GM12892 (cell line): ENCODE results near the gene DEFB115. TPM values are rescaled to one million over a fixed set of nuclear protein-coding genes. Genes with fewer than 3 reads are reported as not detected.
"Not testable (repeated sequence)": the region's sequence is repeated elsewhere in the genome, so short reads cannot be mapped to it uniquely, and the experiment has no call there.

ENCODE experiments used
- DNase-seq: peaks from one replicate; pipeline ENCODE4 v3.0.0; 2011; ENCODE audit not compliant: insufficient read length
- FAIRE-seq: peaks from 2 replicates; lab custom pipeline; 2011; peaks lifted over from hg19 to GRCh38; lab: Jason Lieb, UNC
- POLR2A ChIP-seq: IDR thresholded peaks from 2 replicates; pipeline ENCODE4 v1.6.1; 2011; ENCODE audit warnings: low read depth, low read length, control low read depth
- POLR2AphosphoS5 ChIP-seq: IDR thresholded peaks from 2 replicates; pipeline ENCODE4 v1.6.1; 2011; ENCODE audit warnings: low read depth, low read length, control low read depth
- TAF1 ChIP-seq: IDR thresholded peaks from 2 replicates; pipeline ENCODE4 v1.6.1; 2011; ENCODE audit warnings: low read depth, mild to moderate bottlenecking, control low read depth, low read length, borderline replicate concordance
- polyA plus RNA-seq: library from polyadenylated mRNA; unstranded; fragments of >200 nt; gene quantifications from one replicate; pipeline ENCODE4 v1.2.1, GENCODE V29; 2012; ENCODE audit warnings: missing spikeins, inconsistent platforms; ENCODE audit not compliant: missing spikeins

DEFB115 gene
- not detected for polyA plus RNA-seq

GRCh38 chr20:31257364-31257763 lies at the start of gene DEFB115:
Gene DEFB115 (plus strand): TSS chr20:31257664. CDS start chr20:31257664, 0 bp downstream.
- TF ChIP-seq POLR2AphosphoS5: no peak
- no peak for TF ChIP-seq TAF1
- TF ChIP-seq POLR2A: no peak
- FAIRE-seq (no peak), DNase-seq (no peak)

GRCh38 chr20:31236953-31237352 lies 20.5 kb upstream of the DEFB115 start:
- DNase-seq (no peak), FAIRE-seq (no peak)
- TF ChIP-seq POLR2A (no peak), POLR2AphosphoS5 (no peak), TAF1 (no peak)

GRCh38 chr20:31237763-31238162 lies 19.7 kb upstream of the DEFB115 start:
- TF ChIP-seq POLR2A (no peak), POLR2AphosphoS5 (no peak), TAF1 (no peak)
- FAIRE-seq (no peak), DNase-seq (no peak)

GRCh38 chr20:31239139-31239538 lies 18.3 kb upstream of the DEFB115 start:
- FAIRE-seq (no peak), DNase-seq (no peak)
- TF ChIP-seq TAF1 (no peak), POLR2A (no peak), POLR2AphosphoS5 (no peak)

GRCh38 chr20:31256959-31257358 lies 505 bp upstream of the DEFB115 start:
- FAIRE-seq (no peak), DNase-seq (no peak)
- TF ChIP-seq POLR2AphosphoS5 (no peak), TAF1 (no peak), POLR2A (no peak)

- FAIRE-seq: no peak
- TF ChIP-seq POLR2AphosphoS5 (no peak), POLR2A (no peak), TAF1 (no peak)
- DNase-seq: no peak
These were observed 3.0 kb downstream of the DEFB115 start for GRCh38 chr20:31260326-31260932.

- no peak for FAIRE-seq
- no peak for DNase-seq
- TF ChIP-seq POLR2A (no peak), TAF1 (no peak), POLR2AphosphoS5 (no peak)
These were observed 17.0 kb downstream of the DEFB115 start for GRCh38 chr20:31274441-31274840.

- DNase-seq (no peak), FAIRE-seq (no peak)
- TF ChIP-seq POLR2A (no peak), POLR2AphosphoS5 (no peak), TAF1 (no peak)
These were observed 20.7 kb downstream of the DEFB115 start for GRCh38 chr20:31278178-31278577.

GRCh38 chr20:31284964-31285363 lies 27.5 kb downstream of the DEFB115 start:
- not testable (repeated sequence) for FAIRE-seq, DNase-seq

- FAIRE-seq: no peak
- TF ChIP-seq POLR2A (no peak), TAF1 (no peak), POLR2AphosphoS5 (no peak)
These were observed 51.2 kb downstream of the DEFB115 start, which contains the start of gene DEFB116 for GRCh38 chr20:31308535-31309162. Gene DEFB116 (minus strand): TSS chr20:31308585. CDS start chr20:31308585, 0 bp downstream.

More at GRCh38 chr20:31308535-31309162, 51.2 kb downstream of the DEFB115 start, which contains the start of gene DEFB116:
- no peak for DNase-seq
